Activated B cell treated with CpG ODN at 0.5 μM for 24 hours (primary cell): Measurements from ENCODE around the gene PLCB4. TPM values are rescaled to one million over a fixed set of nuclear protein-coding genes. Genes with fewer than 3 reads are reported as not detected.

Experiments
- ATAC-seq: fragments of 200-7000 bp; cut with Tn5 transposase; one replicate; pipeline ENCODE4 v1.10.0; 2021; ENCODE audit warnings: low read depth, mild to moderate bottlenecking, moderate library complexity
- CTCF ChIA-PET: fragments of 350-600 bp; sonication (Branson Sonifier 250); formaldehyde crosslinking; loops from one replicate; lab custom pipeline; 2021; ENCODE audit warnings: antibody characterized with exemption; lab: Charles Lee
- POLR2A ChIA-PET: fragments of 350-600 bp; sonication (Branson Sonifier 250); formaldehyde crosslinking; loops from one replicate; lab custom pipeline; 2021; ENCODE audit warnings: antibody characterized with exemption; lab: Charles Lee
- DNase-seq: peaks from one replicate; pipeline ENCODE4 v3.0.0; 2022
- H3K27ac Mint-ChIP-seq: one replicate; pipeline ENCODE4 v1.8.0; 2020; ENCODE audit warnings: mixed read lengths
- H3K27me3 Mint-ChIP-seq: one replicate; pipeline ENCODE4 v1.8.0; 2021; ENCODE audit warnings: mixed read lengths
- H3K36me3 Mint-ChIP-seq: one replicate; pipeline ENCODE4 v1.8.0; 2021; ENCODE audit warnings: low read depth, mixed read lengths
- H3K4me1 Mint-ChIP-seq: one replicate; pipeline ENCODE4 v1.8.0; 2021; ENCODE audit warnings: mixed read lengths
- H3K4me3 Mint-ChIP-seq: one replicate; pipeline ENCODE4 v1.8.0; 2020; ENCODE audit warnings: mild to moderate bottlenecking, mixed read lengths
- H3K9me3 Mint-ChIP-seq: one replicate; pipeline ENCODE4 v1.8.0; 2020; ENCODE audit warnings: mixed read lengths
- CTCF ChIP-seq: fragments of 200-600 bp; IDR thresholded peaks from one replicate; pipeline ENCODE4 v1.8.0; 2022; ENCODE audit warnings: antibody characterized with exemption, mild to moderate bottlenecking
- intact Hi-C: fragments of 100-400 bp; cut with micrococcal nuclease; formaldehyde crosslinking; loops from one replicate; pipeline ENCODE4 v1.15.1; 2024
- total RNA-seq: library from RNA; stranded (reverse); gene quantifications from 2 replicates; pipeline ENCODE4 v1.2.3, GENCODE V29; 2022

Gene PLCB4
- total RNA-seq, 1 donor from 2014 or later = not detected

- POLR2A ChIA-PET = no interaction called here
- H3K4me1 Mint-ChIP-seq = peaks cover 6% of the 10 kb centered on the region
- CTCF ChIA-PET = no interaction called here
- H3K27me3 Mint-ChIP-seq = peaks cover 2% of the 10 kb centered on the region
- DNase-seq (no peak), ATAC-seq (no peak)
- no peak overlapping the region for H3K27ac Mint-ChIP-seq
- no peaks in the 10 kb centered on the region for H3K9me3 Mint-ChIP-seq
- intact Hi-C loops = no loop called here
- H3K4me3 Mint-ChIP-seq = no peak overlapping the region
- TF ChIP-seq CTCF = no peak
- no peaks in the 10 kb centered on the region for H3K36me3 Mint-ChIP-seq
Observed at GRCh38 chr20:9163251-9163650, 94.4 kb downstream of the PLCB4 start.

DNA sequence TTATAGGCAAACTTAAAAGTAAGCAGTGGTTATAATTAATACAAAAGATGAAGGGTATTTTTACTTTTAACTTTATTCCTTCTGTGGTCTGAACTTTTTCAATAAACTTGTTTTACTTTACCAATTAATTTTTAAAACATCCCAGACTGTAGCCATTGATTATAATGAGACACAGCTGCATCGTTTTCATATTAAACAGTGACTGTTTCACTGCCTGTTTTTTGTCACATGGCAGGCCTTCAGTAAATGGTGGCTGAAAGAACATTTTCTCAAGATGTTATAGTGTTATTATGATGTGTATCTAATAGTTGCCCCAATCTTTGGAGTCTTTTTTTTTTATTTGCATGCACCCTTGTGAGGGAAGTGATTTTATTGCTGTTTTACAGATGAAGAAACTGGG is 95.1 kb downstream of the PLCB4 start:
- Mint-ChIP-seq H3K27me3 (peaks cover 2% of the 10 kb centered on the region), H3K9me3 (no peaks in the 10 kb centered on the region), H3K36me3 (no peaks in the 10 kb centered on the region), H3K4me3 (no peak overlapping the region), H3K27ac (no peak overlapping the region), H3K4me1 (peaks cover 6% of the 10 kb centered on the region)
- no peak for TF ChIP-seq CTCF
- CTCF ChIA-PET = no interaction called here
- POLR2A ChIA-PET = no interaction called here
- ATAC-seq = no peak
- intact Hi-C loops = no loop called here
- no peak for DNase-seq

DNA sequence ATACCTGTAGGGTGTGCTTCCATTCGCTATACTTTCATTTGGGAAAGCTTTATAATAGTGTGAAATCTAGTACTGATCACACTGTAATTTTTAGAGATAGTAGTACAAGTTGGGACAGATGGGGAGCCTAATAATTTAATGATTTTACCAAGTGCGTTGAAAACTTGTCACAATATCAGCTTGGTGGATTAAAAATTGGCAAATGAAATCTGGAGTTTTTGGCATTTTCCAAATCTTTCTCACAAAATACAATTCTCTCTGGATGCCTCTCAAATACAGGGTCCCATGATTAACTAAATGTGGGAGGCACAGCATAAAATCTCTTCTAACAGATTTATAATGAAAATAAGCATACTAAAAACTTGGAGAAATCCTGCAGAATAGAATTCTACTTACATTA is 96.4 kb downstream of the PLCB4 start:
- no peaks in the 10 kb centered on the region for H3K9me3 Mint-ChIP-seq
- H3K27me3 Mint-ChIP-seq = peaks cover 2% of the 10 kb centered on the region
- peaks cover 4% of the 10 kb centered on the region for H3K4me1 Mint-ChIP-seq
- no peak overlapping the region for H3K4me3 Mint-ChIP-seq
- H3K36me3 Mint-ChIP-seq = no peaks in the 10 kb centered on the region
- intact Hi-C loops = no loop called here
- ChIA-PET POLR2A (no interaction called here), CTCF (no interaction called here)
- no peak for DNase-seq
- no peak for TF ChIP-seq CTCF
- H3K27ac Mint-ChIP-seq = no peak overlapping the region
- ATAC-seq = no peak

DNA sequence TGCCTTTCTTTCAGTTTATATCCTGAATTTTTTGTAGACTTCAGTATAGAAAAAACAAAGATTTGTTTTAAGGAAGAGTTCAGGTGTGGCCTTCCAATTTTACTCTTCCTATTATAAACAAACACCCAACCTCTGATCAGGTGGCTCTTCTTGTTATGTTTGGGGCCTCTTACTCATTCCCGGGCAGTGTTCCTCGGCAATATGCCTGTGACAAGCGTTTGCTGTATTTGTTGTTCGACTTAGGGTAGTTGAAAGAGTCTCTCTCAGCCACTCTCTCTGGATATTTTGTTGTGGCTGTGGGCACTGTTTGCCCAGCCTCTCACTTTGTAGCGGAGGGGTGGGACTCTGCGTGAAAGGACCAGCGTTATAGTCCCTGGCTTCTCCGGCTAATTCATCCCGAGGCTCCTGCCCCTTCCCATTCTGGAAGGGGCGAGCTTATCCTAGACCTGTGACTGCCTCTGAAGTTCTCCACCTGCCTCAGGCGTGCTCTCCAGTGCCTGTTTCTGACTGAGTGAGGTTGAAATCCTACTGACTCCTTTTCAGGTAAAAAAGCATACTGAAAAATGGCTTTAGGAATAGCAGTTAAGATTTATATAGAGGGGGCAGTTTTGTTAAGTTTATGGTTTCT is 97.4 kb downstream of the PLCB4 start:
- H3K9me3 Mint-ChIP-seq = no peaks in the 10 kb centered on the region
- H3K4me1 Mint-ChIP-seq = no peaks in the 10 kb centered on the region
- ChIA-PET CTCF (no interaction called here), POLR2A (no interaction called here)
- no peak overlapping the region for H3K4me3 Mint-ChIP-seq
- no peaks in the 10 kb centered on the region for H3K36me3 Mint-ChIP-seq
- intact Hi-C loops = no loop called here
- no peak for TF ChIP-seq CTCF
- ATAC-seq = no peak
- DNase-seq = no peak
- no peaks in the 10 kb centered on the region for H3K27me3 Mint-ChIP-seq
- H3K27ac Mint-ChIP-seq = no peak overlapping the region

DNA sequence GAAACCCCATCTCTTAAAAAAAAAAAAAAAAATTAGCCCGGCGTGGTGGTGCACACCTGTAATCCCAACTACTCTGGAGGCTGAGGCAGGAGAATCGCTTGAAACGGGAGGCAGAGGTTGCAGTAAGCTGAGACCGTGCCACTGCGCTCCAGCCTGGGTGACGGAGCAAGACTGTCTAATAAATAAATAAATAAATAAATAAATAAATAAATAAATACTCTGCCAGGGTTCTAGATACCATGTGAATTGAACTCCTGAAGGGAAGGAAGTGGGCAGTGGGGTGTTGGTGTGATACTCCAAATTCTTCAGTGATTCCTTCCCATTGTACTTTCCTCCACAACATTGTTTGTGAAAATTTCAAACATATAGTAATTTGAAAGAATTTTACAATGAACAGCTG is 100.5 kb downstream of the PLCB4 start:
- POLR2A ChIA-PET = no interaction called here
- TF ChIP-seq CTCF = no peak
- no peak overlapping the region for H3K4me3 Mint-ChIP-seq
- no peaks in the 10 kb centered on the region for H3K9me3 Mint-ChIP-seq
- H3K27me3 Mint-ChIP-seq = no peaks in the 10 kb centered on the region
- H3K36me3 Mint-ChIP-seq = no peaks in the 10 kb centered on the region
- intact Hi-C loops = no loop called here
- CTCF ChIA-PET = no interaction called here
- DNase-seq = no peak
- H3K27ac Mint-ChIP-seq = no peak overlapping the region
- no peaks in the 10 kb centered on the region for H3K4me1 Mint-ChIP-seq
- no peak for ATAC-seq
